GM18498 (cell line): Measurements from ENCODE around the gene RPLP2.

ENCODE experiments used
- ATAC-seq: cut with Tn5 transposase; IDR thresholded peaks from one replicate; pipeline ENCODE4 v1.9.1; 2021; ENCODE audit warnings: mild to moderate bottlenecking, moderate library complexity; ENCODE audit not compliant: unreplicated experiment

RPLP2 gene

GRCh38 chr11:821512-822371 is 12.0 kb downstream of the RPLP2 start:
- no peak for ATAC-seq

GRCh38 chr11:823441-824291 is 13.9 kb downstream of the RPLP2 start:
- ATAC-seq = no peak

- ATAC-seq = no peak
These were observed 14.6 kb downstream of the RPLP2 start for GRCh38 chr11:824292-824880.

- no peak for ATAC-seq
These were observed 15.2 kb downstream of the RPLP2 start for GRCh38 chr11:824942-825341.

- ATAC-seq = no peak
These were observed 15.8 kb downstream of the RPLP2 start for GRCh38 chr11:825366-826226.

- no peak for ATAC-seq
These were observed 16.5 kb downstream of the RPLP2 start for GRCh38 chr11:826227-826621.

- no peak for ATAC-seq
These were observed 17.0 kb downstream of the RPLP2 start for GRCh38 chr11:826836-827145.

- ATAC-seq = peak; percentile 48
These were observed 17.6 kb downstream of the RPLP2 start for GRCh38 chr11:827146-827896.

GRCh38 chr11:827897-828192 is 18.1 kb downstream of the RPLP2 start, which contains the start of gene CRACR2B:
Gene CRACR2B (plus strand): TSS chr11:827919. CDS start chr11:828608, 689 bp downstream.
- ATAC-seq = no peak

GRCh38 chr11:828506-829175 is 18.9 kb downstream of the RPLP2 start:
- no peak for ATAC-seq

- ATAC-seq = no peak
These were observed 19.5 kb downstream of the RPLP2 start for GRCh38 chr11:829176-829846.

GRCh38 chr11:829847-830294 is 20.1 kb downstream of the RPLP2 start:
- no peak for ATAC-seq

GRCh38 chr11:830295-831117 is 20.7 kb downstream of the RPLP2 start:
- no peak for ATAC-seq

GRCh38 chr11:831118-831864 is 21.5 kb downstream of the RPLP2 start:
- no peak for ATAC-seq

- no peak for ATAC-seq
These were observed 22.3 kb downstream of the RPLP2 start for GRCh38 chr11:831961-832528.

GRCh38 chr11:832529-833113 is 22.9 kb downstream of the RPLP2 start, which contains the start of gene CD151:
Gene CD151 (plus strand): TSS chr11:832952. CDS start chr11:836070, 3,118 bp downstream.
- peak; percentile 48 for ATAC-seq
